Measurements from ENCODE around the gene IL31RA.

Gene IL31RA

GRCh38 chr5:55919625-55920024 lies 68.5 kb downstream of the IL31RA start:
- no peak for TF ChIP-seq POLR2AphosphoS5 (IDR thresholded peaks at IDR 0.05; ENCODE audit: low read depth, low read length)
- no peak for TF ChIP-seq POLR2A (IDR thresholded peaks at IDR 0.05; ENCODE audit: low read depth, low read length)
- no peak for TF ChIP-seq TAF1 (IDR thresholded peaks at IDR 0.05; ENCODE audit: borderline replicate concordance, low read depth, low read length)
- no peak for FAIRE-seq
- DNase-seq (ENCODE audit: insufficient read length): no peak

DNA sequence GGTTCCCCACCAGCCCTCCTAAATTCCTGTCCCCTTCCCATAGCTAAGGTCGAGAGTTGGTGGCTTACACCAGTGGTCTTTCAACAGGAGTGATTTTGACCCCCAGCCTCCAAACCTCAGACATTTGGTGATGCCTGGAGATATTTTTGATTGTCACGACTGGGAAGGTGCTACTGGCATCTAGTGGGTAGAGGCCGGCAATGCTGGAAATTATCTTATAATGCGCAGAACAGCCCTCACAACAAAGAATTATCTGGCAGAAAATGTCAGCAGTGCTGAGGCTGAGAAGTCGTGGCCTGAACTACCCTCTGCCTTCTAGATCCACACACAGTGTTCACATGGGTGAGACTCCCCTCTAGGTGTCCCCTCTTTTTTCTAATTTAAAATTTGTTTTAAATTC lies 69.6 kb downstream of the IL31RA start:
- TF ChIP-seq POLR2AphosphoS5 (IDR thresholded peaks at IDR 0.05; ENCODE audit: low read depth, low read length): no peak
- TF ChIP-seq TAF1 (IDR thresholded peaks at IDR 0.05; ENCODE audit: borderline replicate concordance, low read depth, low read length): no peak
- TF ChIP-seq POLR2A (IDR thresholded peaks at IDR 0.05; ENCODE audit: low read depth, low read length): no peak
- FAIRE-seq (no peak), DNase-seq (ENCODE audit: insufficient read length) (no peak)

DNA sequence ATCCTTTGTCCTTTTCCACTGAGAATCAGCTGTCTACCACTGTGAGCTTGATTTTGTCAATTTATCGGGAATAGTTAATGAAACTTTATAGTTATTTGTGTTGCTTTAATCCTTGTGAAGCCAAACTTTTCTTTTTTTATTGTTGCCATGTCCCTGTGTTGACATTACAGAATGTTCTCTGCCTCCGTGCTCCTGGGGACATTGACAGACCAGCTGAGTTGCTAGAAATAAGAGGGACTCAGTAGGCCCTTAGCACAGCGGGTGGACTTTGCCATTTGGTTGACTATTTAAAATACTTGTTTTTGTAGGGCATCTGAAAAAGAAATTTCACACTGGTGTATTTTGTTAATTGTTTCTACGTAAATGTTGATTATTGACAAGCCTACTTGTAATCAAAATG lies 70.5 kb downstream of the IL31RA start:
- FAIRE-seq (no peak), DNase-seq (ENCODE audit: insufficient read length) (no peak)
- TF ChIP-seq POLR2AphosphoS5 (IDR thresholded peaks at IDR 0.05; ENCODE audit: low read depth, low read length) (no peak), TAF1 (IDR thresholded peaks at IDR 0.05; ENCODE audit: borderline replicate concordance, low read depth, low read length) (no peak), POLR2A (IDR thresholded peaks at IDR 0.05; ENCODE audit: low read depth, low read length) (no peak)

DNA sequence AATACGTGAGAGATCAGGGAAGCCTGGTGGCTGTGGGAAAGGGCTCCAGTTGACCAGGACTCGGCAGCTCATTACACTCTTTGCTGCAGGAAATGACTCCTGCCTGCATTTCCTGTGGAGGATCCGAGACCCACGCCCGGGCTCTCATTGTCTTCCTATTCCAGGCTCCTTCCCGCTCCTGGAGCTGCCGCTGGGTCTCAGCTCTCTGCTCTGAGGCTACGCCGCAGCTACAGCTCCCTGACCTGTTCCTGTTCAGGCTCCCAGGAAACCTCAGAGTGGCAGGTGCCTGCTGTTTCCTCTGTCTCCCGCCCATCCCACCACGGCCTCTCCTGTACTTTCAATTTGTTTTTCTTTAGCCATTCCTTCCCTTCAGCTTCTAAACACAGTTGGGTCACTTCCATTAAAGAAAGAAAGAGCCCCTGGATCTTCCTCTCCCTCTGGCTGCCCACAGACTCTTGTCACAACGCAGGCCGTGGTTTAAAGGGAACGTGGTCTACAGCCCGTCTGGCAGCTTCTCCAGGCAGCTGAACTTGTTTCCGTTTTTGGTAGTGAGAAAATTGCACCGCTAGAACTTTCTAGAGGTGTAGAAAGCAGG lies 72.1 kb downstream of the IL31RA start:
- no peak for FAIRE-seq
- DNase-seq (ENCODE audit: insufficient read length): no peak
- no peak for TF ChIP-seq POLR2A (IDR thresholded peaks at IDR 0.05; ENCODE audit: low read depth, low read length)
- no peak for TF ChIP-seq TAF1 (IDR thresholded peaks at IDR 0.05; ENCODE audit: borderline replicate concordance, low read depth, low read length)
- no peak for TF ChIP-seq POLR2AphosphoS5 (IDR thresholded peaks at IDR 0.05; ENCODE audit: low read depth, low read length)

GRCh38 chr5:55923865-55924500 lies 72.8 kb downstream of the IL31RA start:
- FAIRE-seq (no peak), DNase-seq (ENCODE audit: insufficient read length) (no peak)
- TF ChIP-seq POLR2A (IDR thresholded peaks at IDR 0.05; ENCODE audit: low read depth, low read length): no peak
- no peak for TF ChIP-seq POLR2AphosphoS5 (IDR thresholded peaks at IDR 0.05; ENCODE audit: low read depth, low read length)
- no peak for TF ChIP-seq TAF1 (IDR thresholded peaks at IDR 0.05; ENCODE audit: borderline replicate concordance, low read depth, low read length)

DNA sequence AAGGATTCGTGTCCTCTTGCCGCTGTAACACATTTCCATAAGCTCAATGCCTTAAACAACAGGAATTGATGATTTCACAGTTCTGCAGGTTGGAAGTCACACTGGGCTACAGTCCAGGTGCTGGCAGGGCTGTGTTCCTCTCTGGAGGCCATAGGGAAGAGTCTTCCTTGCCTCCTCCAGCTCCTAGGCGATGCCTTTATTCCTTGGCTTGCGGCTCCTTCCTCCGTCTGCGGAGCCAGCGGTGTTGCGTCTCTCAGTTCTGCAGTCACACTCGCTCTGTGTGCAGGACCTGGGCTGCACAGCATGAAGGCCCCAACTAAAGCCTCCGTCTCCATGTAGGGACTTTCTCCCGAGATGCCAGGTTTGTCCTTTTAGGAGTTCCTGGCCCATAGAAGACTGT lies 73.6 kb downstream of the IL31RA start:
- DNase-seq (ENCODE audit: insufficient read length) (no peak), FAIRE-seq (no peak)

GRCh38 chr5:55925181-55925580 lies 74.0 kb downstream of the IL31RA start:
- DNase-seq (ENCODE audit: insufficient read length) (no peak), FAIRE-seq (no peak)
- TF ChIP-seq TAF1 (IDR thresholded peaks at IDR 0.05; ENCODE audit: borderline replicate concordance, low read depth, low read length) (no peak), POLR2AphosphoS5 (IDR thresholded peaks at IDR 0.05; ENCODE audit: low read depth, low read length) (no peak), POLR2A (IDR thresholded peaks at IDR 0.05; ENCODE audit: low read depth, low read length) (no peak)

More for the DNA sequence above, 73.6 kb downstream of the IL31RA start:
- TF ChIP-seq POLR2A (IDR thresholded peaks at IDR 0.05; ENCODE audit: low read depth, low read length) (no peak), POLR2AphosphoS5 (IDR thresholded peaks at IDR 0.05; ENCODE audit: low read depth, low read length) (no peak), TAF1 (IDR thresholded peaks at IDR 0.05; ENCODE audit: borderline replicate concordance, low read depth, low read length) (no peak)

GRCh38 chr5:55925712-55926111 lies 74.6 kb downstream of the IL31RA start:
- no peak for DNase-seq (ENCODE audit: insufficient read length)
- FAIRE-seq: no peak
- no peak for TF ChIP-seq POLR2A (IDR thresholded peaks at IDR 0.05; ENCODE audit: low read depth, low read length)
- TF ChIP-seq TAF1 (IDR thresholded peaks at IDR 0.05; ENCODE audit: borderline replicate concordance, low read depth, low read length): no peak
- no peak for TF ChIP-seq POLR2AphosphoS5 (IDR thresholded peaks at IDR 0.05; ENCODE audit: low read depth, low read length)

- no peak for FAIRE-seq
- no peak for TF ChIP-seq TAF1 (IDR thresholded peaks at IDR 0.05; ENCODE audit: borderline replicate concordance, low read depth, low read length)
- TF ChIP-seq POLR2A (IDR thresholded peaks at IDR 0.05; ENCODE audit: low read depth, low read length): no peak
- no peak for TF ChIP-seq POLR2AphosphoS5 (IDR thresholded peaks at IDR 0.05; ENCODE audit: low read depth, low read length)
- DNase-seq (ENCODE audit: insufficient read length): no peak
These were observed 75.3 kb downstream of the IL31RA start for GRCh38 chr5:55926476-55926875.

DNA sequence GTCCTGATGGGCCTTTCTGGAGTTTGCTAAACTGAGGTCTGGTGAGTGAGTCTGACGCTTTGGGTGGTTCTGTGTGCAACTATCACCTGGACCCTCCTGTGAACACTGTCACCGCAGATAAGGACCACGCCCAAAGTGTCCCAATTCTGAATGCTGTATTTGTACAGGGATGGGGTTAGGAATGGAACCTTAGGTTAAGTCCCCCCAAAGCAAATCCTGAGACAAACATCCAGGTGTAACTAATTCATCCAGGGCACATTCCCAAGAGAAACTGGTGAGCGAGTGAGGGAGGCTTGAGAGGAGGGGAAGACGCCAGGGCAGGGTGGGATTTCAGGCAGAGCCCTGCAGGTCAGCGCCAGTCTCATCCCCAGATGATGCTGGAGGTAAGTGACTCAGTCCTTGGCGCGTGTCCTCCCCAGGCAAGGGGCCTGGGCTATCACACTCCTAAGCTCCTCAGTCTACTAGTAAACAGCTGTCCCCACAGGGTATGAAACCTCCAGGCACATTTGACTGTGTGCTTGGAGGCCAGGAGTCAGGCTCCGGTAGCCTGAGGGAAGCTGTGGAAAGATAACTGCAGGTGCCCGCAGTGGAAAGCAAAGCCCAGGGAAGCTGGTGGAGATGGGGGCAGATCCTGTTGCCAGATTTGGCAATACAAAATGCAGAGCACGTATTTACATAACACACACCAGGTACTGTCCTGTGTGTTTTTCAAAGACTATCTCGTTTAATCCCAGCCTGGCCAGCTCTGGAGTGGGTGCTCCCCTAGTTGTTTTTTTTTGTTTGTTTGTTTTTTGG lies 76.9 kb downstream of the IL31RA start:
- TF ChIP-seq POLR2A (IDR thresholded peaks at IDR 0.05; ENCODE audit: low read depth, low read length) (no peak), POLR2AphosphoS5 (IDR thresholded peaks at IDR 0.05; ENCODE audit: low read depth, low read length) (no peak), TAF1 (IDR thresholded peaks at IDR 0.05; ENCODE audit: borderline replicate concordance, low read depth, low read length) (no peak)
- FAIRE-seq (no peak), DNase-seq (ENCODE audit: insufficient read length) (no peak)

GRCh38 chr5:55929020-55929799 lies 78.1 kb downstream of the IL31RA start:
- no peak for TF ChIP-seq TAF1 (IDR thresholded peaks at IDR 0.05; ENCODE audit: borderline replicate concordance, low read depth, low read length)
- no peak for TF ChIP-seq POLR2A (IDR thresholded peaks at IDR 0.05; ENCODE audit: low read depth, low read length)
- TF ChIP-seq POLR2AphosphoS5 (IDR thresholded peaks at IDR 0.05; ENCODE audit: low read depth, low read length): no peak
- DNase-seq (ENCODE audit: insufficient read length): no peak

More at GRCh38 chr5:55929020-55929799, 78.1 kb downstream of the IL31RA start:
- no peak for FAIRE-seq
